Measurements from ENCODE around the gene SEMA3G.

Gene SEMA3G

GRCh38 chr3:52388348-52388821 is 56.5 kb downstream of the SEMA3G start:
- peak; percentile 11 for TF ChIP-seq CTCF (IDR thresholded peaks at IDR 0.05; ENCODE audit: extremely low read depth, insufficient read depth, missing control alignments)
- in situ Hi-C loops (cut with MboI; ENCODE audit: low pct_unique_long_range_greater_than_20kb, low sequenced_read_pairs, unreplicated experiment): no loop called here
- no peak for DNase-seq (ENCODE audit: low spot score)

GRCh38 chr3:52387481-52387880 is 57.4 kb downstream of the SEMA3G start:
- in situ Hi-C loops (cut with MboI; ENCODE audit: low pct_unique_long_range_greater_than_20kb, low sequenced_read_pairs, unreplicated experiment): no loop called here
- TF ChIP-seq CTCF (IDR thresholded peaks at IDR 0.05; ENCODE audit: extremely low read depth, insufficient read depth, missing control alignments): no peak
- DNase-seq (ENCODE audit: low spot score): no peak

GRCh38 chr3:52385157-52385556 is 59.7 kb downstream of the SEMA3G start:
- TF ChIP-seq CTCF (IDR thresholded peaks at IDR 0.05; ENCODE audit: extremely low read depth, insufficient read depth, missing control alignments): peak; percentile 51
- in situ Hi-C loops (cut with MboI; ENCODE audit: low pct_unique_long_range_greater_than_20kb, low sequenced_read_pairs, unreplicated experiment): no loop called here
- peak; percentile 67 for DNase-seq (ENCODE audit: low spot score)

GRCh38 chr3:52384019-52384761 is 60.7 kb downstream of the SEMA3G start:
- in situ Hi-C loops (cut with MboI; ENCODE audit: low pct_unique_long_range_greater_than_20kb, low sequenced_read_pairs, unreplicated experiment): no loop called here
- DNase-seq (ENCODE audit: low spot score): no peak
- no peak for TF ChIP-seq CTCF (IDR thresholded peaks at IDR 0.05; ENCODE audit: extremely low read depth, insufficient read depth, missing control alignments)

GRCh38 chr3:52383446-52383845 is 61.5 kb downstream of the SEMA3G start:
- no peak for DNase-seq (ENCODE audit: low spot score)
- no peak for TF ChIP-seq CTCF (IDR thresholded peaks at IDR 0.05; ENCODE audit: extremely low read depth, insufficient read depth, missing control alignments)
- in situ Hi-C loops (cut with MboI; ENCODE audit: low pct_unique_long_range_greater_than_20kb, low sequenced_read_pairs, unreplicated experiment): no loop called here

Measured in GM13977 (cell line).